ENCODE results near the gene SEC22A. TPM values are rescaled to one million over a fixed set of nuclear protein-coding genes. Genes with fewer than 3 reads are reported as not detected.

The SEC22A gene
- total and polyA plus RNA-seq, 10 of the 15 experiments (the other 5 are each of a cell fraction or from before 2014, with no cell fraction given) = 19.3 to 70.3 (median 36.7) TPM

DNA sequence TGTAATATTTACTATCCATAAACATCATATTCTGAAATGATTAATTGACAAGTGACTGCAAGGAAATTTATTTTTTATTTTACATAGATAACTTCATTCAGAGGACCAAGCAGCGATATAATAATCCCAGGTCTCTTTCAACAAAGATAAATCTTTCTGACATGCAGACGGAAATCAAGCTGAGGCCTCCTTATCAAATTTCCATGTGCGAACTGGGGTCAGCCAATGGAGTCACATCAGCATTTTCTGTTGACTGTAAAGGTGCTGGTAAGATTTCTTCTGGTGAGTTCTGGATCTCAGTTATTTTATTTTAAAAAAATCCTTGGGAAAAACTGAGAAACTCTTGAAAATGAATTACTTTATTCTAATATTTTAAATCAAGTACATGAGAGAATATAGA, 23.3 kb downstream of the SEC22A start:
- DNase-seq (ENCODE audit: low read depth, low spot score) = no peak
- ChIA-PET CTCF (no interaction called here), RAD21 (ENCODE audit: unreplicated experiment) (no interaction called here), POLR2A (no interaction called here), SMC1A (ENCODE audit: uncharacterized antibody, unreplicated experiment) (no interaction called here)
- Histone ChIP-seq H3K4me3 (no peak overlapping the region), H3K27me3 (replicated peaks in 1 of 2; ENCODE audit: control insufficient read depth in 2 of 2, insufficient read depth in 2 of 2, low read length in 1 of 2) (no peaks in the 10 kb centered on the region), H3K4me1 (ENCODE audit: control insufficient read depth, insufficient read depth, low read length) (no peaks in the 10 kb centered on the region), H3K4me2 (ENCODE audit: control insufficient read depth, insufficient read depth) (no peak overlapping the region), H3K9ac (ENCODE audit: control insufficient read depth, insufficient read depth, low read length) (no peak overlapping the region), H3K27ac (ENCODE audit: control insufficient read depth, insufficient read depth) (no peak overlapping the region), H2AFZ (ENCODE audit: control insufficient read depth, low read depth, low read length) (no peak overlapping the region), H4K20me1 (ENCODE audit: control insufficient read depth, insufficient read depth) (no peaks in the 10 kb centered on the region), H3K9me3 (replicated peaks; ENCODE audit: control insufficient read depth, insufficient read depth, low read length) (peaks cover 17% of the 10 kb centered on the region), H3K79me2 (ENCODE audit: control insufficient read depth, insufficient read depth, low read length) (no peaks in the 10 kb centered on the region), H3K36me3 (ENCODE audit: control insufficient read depth in 2 of 2, insufficient read depth in 2 of 2, low read length in 1 of 2) (peaks cover 0 to 14% of the 10 kb centered on the region in 2 experiments; a peak in 3 of 4 replicates)
- intact Hi-C loops (cut with micrococcal nuclease; ENCODE audit: unreplicated experiment) (no loop called here), in situ Hi-C loops (cut with MboI) (no loop called here)
- FAIRE-seq = no peak
- ATAC-seq = no peak
- no TSS peak for BruUV-seq (replicated peaks)
- 97% methylated on average over 3 of the region's 3 CpGs for WGBS (ENCODE audit: insufficient coverage, insufficient replicate concordance, low lambda C conversion rate, missing lambda C conversion rate)
- no peak for TF ChIP-seq ZNF274 (IDR thresholded peaks at IDR 0.05; ENCODE audit: insufficient read depth, insufficient read length)
- no peak for TF ChIP-seq NRF1 (conservative IDR thresholded peaks at IDR 0.05; ENCODE audit: low read depth, low read length)
- TF ChIP-seq, protein P1, sequence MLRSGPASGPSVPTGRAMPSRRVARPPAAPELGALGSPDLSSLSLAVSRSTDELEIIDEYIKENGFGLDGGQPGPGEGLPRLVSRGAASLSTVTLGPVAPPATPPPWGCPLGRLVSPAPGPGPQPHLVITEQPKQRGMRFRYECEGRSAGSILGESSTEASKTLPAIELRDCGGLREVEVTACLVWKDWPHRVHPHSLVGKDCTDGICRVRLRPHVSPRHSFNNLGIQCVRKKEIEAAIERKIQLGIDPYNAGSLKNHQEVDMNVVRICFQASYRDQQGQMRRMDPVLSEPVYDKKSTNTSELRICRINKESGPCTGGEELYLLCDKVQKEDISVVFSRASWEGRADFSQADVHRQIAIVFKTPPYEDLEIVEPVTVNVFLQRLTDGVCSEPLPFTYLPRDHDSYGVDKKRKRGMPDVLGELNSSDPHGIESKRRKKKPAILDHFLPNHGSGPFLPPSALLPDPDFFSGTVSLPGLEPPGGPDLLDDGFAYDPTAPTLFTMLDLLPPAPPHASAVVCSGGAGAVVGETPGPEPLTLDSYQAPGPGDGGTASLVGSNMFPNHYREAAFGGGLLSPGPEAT (IDR thresholded peaks at IDR 0.05; ENCODE audit: low read depth) = no peak
- TF ChIP-seq IRF4 (IDR thresholded peaks at IDR 0.05; ENCODE audit: low read depth, low read length) = no peak
- TF ChIP-seq, protein P2, sequence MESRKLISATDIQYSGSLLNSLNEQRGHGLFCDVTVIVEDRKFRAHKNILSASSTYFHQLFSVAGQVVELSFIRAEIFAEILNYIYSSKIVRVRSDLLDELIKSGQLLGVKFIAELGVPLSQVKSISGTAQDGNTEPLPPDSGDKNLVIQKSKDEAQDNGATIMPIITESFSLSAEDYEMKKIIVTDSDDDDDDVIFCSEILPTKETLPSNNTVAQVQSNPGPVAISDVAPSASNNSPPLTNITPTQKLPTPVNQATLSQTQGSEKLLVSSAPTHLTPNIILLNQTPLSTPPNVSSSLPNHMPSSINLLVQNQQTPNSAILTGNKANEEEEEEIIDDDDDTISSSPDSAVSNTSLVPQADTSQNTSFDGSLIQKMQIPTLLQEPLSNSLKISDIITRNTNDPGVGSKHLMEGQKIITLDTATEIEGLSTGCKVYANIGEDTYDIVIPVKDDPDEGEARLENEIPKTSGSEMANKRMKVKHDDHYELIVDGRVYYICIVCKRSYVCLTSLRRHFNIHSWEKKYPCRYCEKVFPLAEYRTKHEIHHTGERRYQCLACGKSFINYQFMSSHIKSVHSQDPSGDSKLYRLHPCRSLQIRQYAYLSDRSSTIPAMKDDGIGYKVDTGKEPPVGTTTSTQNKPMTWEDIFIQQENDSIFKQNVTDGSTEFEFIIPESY (IDR thresholded peaks at IDR 0.05) = no peak
- no peak for TF ChIP-seq CUX1 (IDR thresholded peaks at IDR 0.05; ENCODE audit: insufficient replicate concordance, low read depth, low read length)
- no peak for TF ChIP-seq ZBED1 (IDR thresholded peaks at IDR 0.05; ENCODE audit: borderline replicate concordance)
- no peak for TF ChIP-seq EED (IDR thresholded peaks at IDR 0.05; ENCODE audit: low read depth)
- TF ChIP-seq ZNF24 (IDR thresholded peaks at IDR 0.05) = no peak
- TF ChIP-seq HSF1 (IDR thresholded peaks at IDR 0.05; ENCODE audit: low read depth, low read length) = no peak
- no peak for TF ChIP-seq MYC (IDR thresholded peaks at IDR 0.05; ENCODE audit: insufficient read depth, insufficient read length, insufficient replicate concordance, low read length, severe bottlenecking)
- no peak for TF ChIP-seq TARDBP (IDR thresholded peaks at IDR 0.05; ENCODE audit: borderline replicate concordance)
- TF ChIP-seq TCF7 (IDR thresholded peaks at IDR 0.05; ENCODE audit: borderline replicate concordance) = no peak

Measured in GM12878 (cell line).